GM19452 (cell line): ENCODE results near the gene RCN1.
"Not testable (repeated sequence)": the region's sequence is repeated elsewhere in the genome, so short reads cannot be mapped to it uniquely, and the experiment has no call there.

Source experiments
- ATAC-seq: cut with Tn5 transposase; IDR thresholded peaks from one replicate; pipeline ENCODE4 v1.9.1; 2021; ENCODE audit not compliant: unreplicated experiment

The RCN1 gene

GRCh38 chr11:32109592-32109991 lies 18.7 kb downstream of the RCN1 start:
- ATAC-seq, result no peak

GRCh38 chr11:32110795-32111194 lies 19.9 kb downstream of the RCN1 start:
- no peak for ATAC-seq

GRCh38 chr11:32113200-32113919 lies 22.5 kb downstream of the RCN1 start:
- ATAC-seq, result no peak

- no peak for ATAC-seq
Observed at GRCh38 chr11:32113920-32114203, 23.0 kb downstream of the RCN1 start.

- ATAC-seq, result no peak
Observed at GRCh38 chr11:32115446-32115845, 24.6 kb downstream of the RCN1 start.

GRCh38 chr11:32116668-32117067 lies 25.8 kb downstream of the RCN1 start:
- ATAC-seq, result no peak

GRCh38 chr11:32118025-32118974 lies 27.4 kb downstream of the RCN1 start:
- no peak for ATAC-seq

- not testable (repeated sequence) for ATAC-seq
Observed at GRCh38 chr11:32119139-32119538, 28.3 kb downstream of the RCN1 start.

- no peak for ATAC-seq
Observed at GRCh38 chr11:32121012-32121411, 30.1 kb downstream of the RCN1 start.

- ATAC-seq, result no peak
Observed at GRCh38 chr11:32122200-32122599, 31.3 kb downstream of the RCN1 start.

GRCh38 chr11:32131321-32131720 lies 40.4 kb downstream of the RCN1 start:
- no peak for ATAC-seq

GRCh38 chr11:32136657-32137056 lies 45.8 kb downstream of the RCN1 start:
- no peak for ATAC-seq

GRCh38 chr11:32137263-32137662 lies 46.4 kb downstream of the RCN1 start:
- no peak for ATAC-seq

GRCh38 chr11:32137869-32138268 lies 47.0 kb downstream of the RCN1 start:
- no peak for ATAC-seq

GRCh38 chr11:32138902-32139301 lies 48.0 kb downstream of the RCN1 start:
- no peak for ATAC-seq

- ATAC-seq, result no peak
Observed at GRCh38 chr11:32139896-32140520, 49.1 kb downstream of the RCN1 start.

- no peak for ATAC-seq
Observed at GRCh38 chr11:32141745-32142546, 51.1 kb downstream of the RCN1 start.

- no peak for ATAC-seq
Observed at GRCh38 chr11:32143378-32143777, 52.5 kb downstream of the RCN1 start.

GRCh38 chr11:32145282-32145681 lies 54.4 kb downstream of the RCN1 start:
- ATAC-seq, result no peak

GRCh38 chr11:32148895-32149294 lies 58.0 kb downstream of the RCN1 start:
- no peak for ATAC-seq

GRCh38 chr11:32149748-32150147 lies 58.9 kb downstream of the RCN1 start:
- no peak for ATAC-seq
